Breast epithelium (tissue), 4 donors: Measurements from ENCODE around the gene RASAL3. TPM values are rescaled to one million over a fixed set of nuclear protein-coding genes. Genes with fewer than 3 reads are reported as not detected.

Experiments
- DNase-seq, 2 donors: peaks; one replicate each; pipeline ENCODE4 v3.0.0-alpha.2; 2019; ENCODE audit warnings: low spot score in 2 of 2
- H3K27ac ChIP-seq, 2 donors: fragments of 200-600 bp; sonication (generic) in 1 of 2; one replicate each; pipeline ENCODE4 v1.5.1; 2016 to 2019; ENCODE audit warnings: mild to moderate bottlenecking in 1 of 2
- H3K27me3 ChIP-seq, 2 donors: fragments of 200-600 bp; sonication (generic) in 1 of 2; one replicate each; pipeline versions ENCODE4 v1.5.1 to v1.6.0; 2017 to 2019; ENCODE audit warnings: control low read depth in 1 of 2, mild to moderate bottlenecking in 1 of 2
- H3K36me3 ChIP-seq: fragments of 200-600 bp; one replicate; pipeline ENCODE4 v1.5.1; 2019
- H3K4me1 ChIP-seq, 2 donors: fragments of 200-600 bp; sonication (generic); one replicate each; pipeline ENCODE4 v1.5.1; 2016 to 2019; ENCODE audit warnings: control low read depth in 1 of 2
- H3K4me3 ChIP-seq, 3 donors: fragments of 200-600 bp; sonication (generic); 1 replicate in 2 of 3; 2 replicates in 1 of 3; pipeline ENCODE4 v1.5.1; 2016 to 2019; ENCODE audit warnings: mild to moderate bottlenecking in 3 of 3, moderate library complexity in 2 of 3
- H3K9me3 ChIP-seq, 2 donors: fragments of 200-600 bp; sonication (generic) in 1 of 2; one replicate each; pipeline ENCODE4 v1.5.1; 2016 to 2019; ENCODE audit warnings: control low read depth in 1 of 2
- POLR2A ChIP-seq: fragments of 450-650 bp; IDR thresholded peaks from one replicate; pipeline ENCODE4 v1.6.1; 2016; ENCODE audit warnings: antibody characterized with exemption, mild to moderate bottlenecking, moderate library complexity
- POLR2AphosphoS5 ChIP-seq, 3 donors: sonication (generic); formaldehyde crosslinking; IDR thresholded peaks; one replicate each; pipeline ENCODE4 v1.6.1; 2017; ENCODE audit warnings: antibody characterized with exemption in 3 of 3
- intact Hi-C: fragments of 100-400 bp; cut with DNase I; formaldehyde crosslinking; loops from one replicate; pipeline ENCODE4 v1.15.1; 2023; ENCODE audit warnings: low total_unique reads
- total RNA-seq, 3 donors: library from RNA; depleted of rRNA; stranded (reverse); fragments of >200 nt; gene quantifications; one replicate each; pipeline ENCODE4 v1.1.0, GENCODE V29; 2016
- TF ChIP-seq, protein P1 (sequence below), 3 donors: fragments of 450-650 bp; IDR thresholded peaks; one replicate each; pipeline ENCODE4 v1.5.1; 2016 to 2017; ENCODE audit warnings: antibody characterized with exemption in 3 of 3, mild to moderate bottlenecking in 3 of 3, moderate library complexity in 3 of 3

The RASAL3 gene
- total RNA-seq, 3 donors from 2014 or later = 1.8 to 5.9 (median 3.4) TPM

DNA sequence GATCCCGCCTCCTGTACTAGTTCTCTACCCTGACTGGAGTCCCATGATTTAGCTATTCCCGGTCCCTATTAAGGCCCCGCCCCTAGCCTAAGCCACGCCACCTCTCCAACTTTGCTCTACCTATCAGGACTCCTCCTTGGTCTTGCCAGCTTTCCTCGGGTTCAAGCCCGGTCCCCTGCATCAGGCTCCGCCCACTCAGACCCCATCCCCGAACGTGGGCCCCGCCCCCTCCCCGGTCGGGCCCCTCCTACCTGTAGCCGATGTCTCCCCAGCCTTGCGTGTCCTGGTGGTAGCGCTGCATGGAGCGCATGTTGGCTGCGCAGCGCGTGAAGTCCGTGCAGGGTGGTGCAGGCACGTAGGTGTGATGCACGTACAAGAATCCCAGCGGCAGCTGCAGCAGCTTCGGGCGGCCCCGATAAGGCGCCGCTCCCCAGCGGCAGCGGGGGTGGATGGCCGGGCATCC, 7.3 kb upstream of the RASAL3 start:
- H3K27me3 ChIP-seq = peaks cover 3 to 30% of the 10 kb centered on the region in 2 donors
- H3K27ac ChIP-seq = no peak overlapping the region
- DNase-seq = peak in 1 of 2 donors; percentile 47
- no peak overlapping the region for H3K4me3 ChIP-seq
- intact Hi-C loops = no loop called here
- H3K9me3 ChIP-seq = no peaks in the 10 kb centered on the region
- H3K4me1 ChIP-seq = no peaks in the 10 kb centered on the region
- no peaks in the 10 kb centered on the region for H3K36me3 ChIP-seq
- TF ChIP-seq POLR2A (no peak), POLR2AphosphoS5 (IDR thresholded peaks at IDR 0.05) (no peak)
- TF ChIP-seq, protein P1, sequence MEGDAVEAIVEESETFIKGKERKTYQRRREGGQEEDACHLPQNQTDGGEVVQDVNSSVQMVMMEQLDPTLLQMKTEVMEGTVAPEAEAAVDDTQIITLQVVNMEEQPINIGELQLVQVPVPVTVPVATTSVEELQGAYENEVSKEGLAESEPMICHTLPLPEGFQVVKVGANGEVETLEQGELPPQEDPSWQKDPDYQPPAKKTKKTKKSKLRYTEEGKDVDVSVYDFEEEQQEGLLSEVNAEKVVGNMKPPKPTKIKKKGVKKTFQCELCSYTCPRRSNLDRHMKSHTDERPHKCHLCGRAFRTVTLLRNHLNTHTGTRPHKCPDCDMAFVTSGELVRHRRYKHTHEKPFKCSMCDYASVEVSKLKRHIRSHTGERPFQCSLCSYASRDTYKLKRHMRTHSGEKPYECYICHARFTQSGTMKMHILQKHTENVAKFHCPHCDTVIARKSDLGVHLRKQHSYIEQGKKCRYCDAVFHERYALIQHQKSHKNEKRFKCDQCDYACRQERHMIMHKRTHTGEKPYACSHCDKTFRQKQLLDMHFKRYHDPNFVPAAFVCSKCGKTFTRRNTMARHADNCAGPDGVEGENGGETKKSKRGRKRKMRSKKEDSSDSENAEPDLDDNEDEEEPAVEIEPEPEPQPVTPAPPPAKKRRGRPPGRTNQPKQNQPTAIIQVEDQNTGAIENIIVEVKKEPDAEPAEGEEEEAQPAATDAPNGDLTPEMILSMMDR (IDR thresholded peaks at IDR 0.05) = no peak

DNA sequence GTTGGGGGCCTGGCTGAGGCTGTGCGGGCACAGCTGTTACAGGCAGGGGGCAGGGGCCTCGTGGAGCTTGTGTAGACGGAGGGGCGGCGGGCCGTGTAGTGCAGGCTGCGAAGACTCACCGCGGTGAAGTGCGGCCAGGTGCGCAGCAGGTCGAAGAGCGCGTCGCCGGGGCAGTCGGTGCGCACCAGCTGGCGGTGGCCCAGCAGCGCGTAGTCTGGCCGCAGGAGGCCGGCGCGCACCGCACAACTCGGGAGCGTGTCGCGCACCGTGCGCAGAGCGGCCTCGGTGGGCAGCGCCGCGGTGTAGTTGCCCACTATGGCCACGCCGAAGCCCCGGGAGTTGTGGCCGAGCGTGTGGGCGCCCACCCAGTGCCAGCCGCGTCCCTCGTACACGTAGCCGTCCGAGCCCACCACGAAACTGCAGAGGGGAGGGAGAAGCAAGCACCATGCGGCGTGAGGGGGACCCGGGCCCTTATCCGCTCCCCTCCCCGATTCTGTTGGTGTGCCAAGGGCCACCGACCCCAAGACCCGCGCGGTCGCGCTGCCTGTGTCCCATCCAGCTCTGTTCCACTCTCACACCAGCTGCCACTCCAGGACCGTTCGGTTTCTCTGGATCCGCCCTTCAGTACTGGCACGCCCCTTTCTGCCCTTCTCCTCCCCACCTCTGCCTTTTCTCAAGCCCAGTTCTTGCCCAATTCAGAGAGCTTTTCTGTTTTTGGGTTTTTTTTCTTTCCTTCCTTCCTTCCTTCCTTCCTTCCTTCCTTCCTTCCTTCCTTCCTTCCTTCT, 5.4 kb upstream of the RASAL3 start:
- no peak overlapping the region for H3K27ac ChIP-seq
- H3K27me3 ChIP-seq = peaks cover 3 to 34% of the 10 kb centered on the region in 2 donors
- no peak for DNase-seq
- peak overlapping the region; percentile 28 to 63 (median 38) for H3K4me3 ChIP-seq
- no peaks in the 10 kb centered on the region for H3K4me1 ChIP-seq
- no peaks in the 10 kb centered on the region for H3K9me3 ChIP-seq
- intact Hi-C loops = no loop called here
- no peaks in the 10 kb centered on the region for H3K36me3 ChIP-seq
- TF ChIP-seq POLR2AphosphoS5 (IDR thresholded peaks at IDR 0.05) (no peak), POLR2A (no peak)
- TF ChIP-seq, protein P1 (IDR thresholded peaks at IDR 0.05) = no peak

DNA sequence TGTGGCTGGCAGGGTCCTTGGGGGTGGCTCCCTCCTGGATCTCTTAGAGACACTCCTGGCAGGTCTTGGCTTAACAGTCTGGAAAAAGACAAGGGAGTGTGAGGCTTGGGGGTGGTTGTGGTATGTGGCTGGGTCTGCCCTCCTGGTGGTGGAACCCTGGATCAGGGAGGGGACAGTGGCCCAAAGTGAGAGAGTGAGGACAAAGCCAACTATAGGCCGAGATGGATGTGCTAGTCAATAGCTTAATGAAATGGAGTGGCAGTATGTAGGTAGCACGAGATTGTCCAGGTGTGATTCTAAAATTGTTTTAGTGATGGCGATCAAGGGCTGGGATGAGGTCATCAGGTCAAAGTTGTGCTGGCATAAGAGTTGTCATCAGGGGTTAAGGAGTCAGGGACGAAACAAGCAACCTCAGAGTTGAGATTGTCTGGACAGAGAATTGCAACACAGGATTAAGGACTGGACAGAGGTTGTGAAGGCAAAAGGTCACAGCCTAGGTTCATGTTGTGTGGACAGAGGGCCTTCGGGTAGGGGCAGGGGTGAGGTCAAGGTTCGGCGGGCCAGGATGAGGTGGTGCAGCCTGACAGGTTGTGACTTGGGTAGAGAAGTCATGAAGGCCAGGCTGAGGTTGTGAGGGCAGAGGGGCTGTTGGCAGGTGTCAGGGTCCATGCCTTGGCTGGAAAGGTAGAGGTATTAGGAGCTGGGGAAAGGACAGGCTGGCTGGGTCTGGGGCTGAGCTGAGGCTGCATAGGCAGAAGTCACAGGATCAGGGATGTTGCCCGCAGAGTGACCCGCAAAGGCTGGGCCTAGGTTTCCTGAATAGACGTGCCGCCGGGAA, 4.5 kb upstream of the RASAL3 start:
- DNase-seq = no peak
- Histone ChIP-seq H3K4me1 (no peaks in the 10 kb centered on the region), H3K4me3 (peak overlapping the region in 1 of 3 donors; percentile 63), H3K27ac (no peak overlapping the region), H3K27me3 (peaks cover 3 to 39% of the 10 kb centered on the region in 2 donors), H3K9me3 (no peaks in the 10 kb centered on the region), H3K36me3 (no peaks in the 10 kb centered on the region)
- intact Hi-C loops = no loop called here
- no peak for TF ChIP-seq POLR2A

DNA sequence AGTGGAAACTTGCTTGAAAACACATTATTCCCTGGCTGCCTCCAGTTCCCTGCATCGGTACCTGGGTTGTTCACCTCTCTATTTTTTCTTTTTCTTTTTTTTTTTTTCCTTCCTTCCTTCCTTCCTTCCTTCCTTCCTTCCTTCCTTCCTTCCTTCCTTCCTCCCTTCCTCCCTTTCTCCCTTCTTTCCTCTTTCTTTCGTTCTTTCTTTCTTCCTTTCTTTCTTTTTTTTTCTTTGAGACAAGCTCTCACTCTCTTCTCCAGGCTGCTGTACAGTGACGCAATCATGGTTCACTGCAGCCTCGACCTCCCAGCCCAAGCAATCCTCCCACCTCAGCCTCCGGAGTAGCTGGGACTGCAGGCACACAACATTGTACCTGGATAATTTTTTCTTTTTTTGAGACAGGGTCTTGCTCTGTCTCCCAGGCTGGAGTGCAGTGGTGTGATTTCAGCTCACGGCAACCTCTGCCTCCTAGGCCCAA, 3.4 kb upstream of the RASAL3 start:
- Histone ChIP-seq H3K27ac (no peak overlapping the region), H3K27me3 (peaks cover 3 to 39% of the 10 kb centered on the region in 2 donors), H3K4me3 (no peak overlapping the region), H3K36me3 (no peaks in the 10 kb centered on the region), H3K9me3 (no peaks in the 10 kb centered on the region), H3K4me1 (no peaks in the 10 kb centered on the region)
- DNase-seq = no peak
- TF ChIP-seq POLR2A (no peak), POLR2AphosphoS5 (IDR thresholded peaks at IDR 0.05) (no peak)
- TF ChIP-seq, protein P1 (IDR thresholded peaks at IDR 0.05) = no peak
- intact Hi-C loops = no loop called here

DNA sequence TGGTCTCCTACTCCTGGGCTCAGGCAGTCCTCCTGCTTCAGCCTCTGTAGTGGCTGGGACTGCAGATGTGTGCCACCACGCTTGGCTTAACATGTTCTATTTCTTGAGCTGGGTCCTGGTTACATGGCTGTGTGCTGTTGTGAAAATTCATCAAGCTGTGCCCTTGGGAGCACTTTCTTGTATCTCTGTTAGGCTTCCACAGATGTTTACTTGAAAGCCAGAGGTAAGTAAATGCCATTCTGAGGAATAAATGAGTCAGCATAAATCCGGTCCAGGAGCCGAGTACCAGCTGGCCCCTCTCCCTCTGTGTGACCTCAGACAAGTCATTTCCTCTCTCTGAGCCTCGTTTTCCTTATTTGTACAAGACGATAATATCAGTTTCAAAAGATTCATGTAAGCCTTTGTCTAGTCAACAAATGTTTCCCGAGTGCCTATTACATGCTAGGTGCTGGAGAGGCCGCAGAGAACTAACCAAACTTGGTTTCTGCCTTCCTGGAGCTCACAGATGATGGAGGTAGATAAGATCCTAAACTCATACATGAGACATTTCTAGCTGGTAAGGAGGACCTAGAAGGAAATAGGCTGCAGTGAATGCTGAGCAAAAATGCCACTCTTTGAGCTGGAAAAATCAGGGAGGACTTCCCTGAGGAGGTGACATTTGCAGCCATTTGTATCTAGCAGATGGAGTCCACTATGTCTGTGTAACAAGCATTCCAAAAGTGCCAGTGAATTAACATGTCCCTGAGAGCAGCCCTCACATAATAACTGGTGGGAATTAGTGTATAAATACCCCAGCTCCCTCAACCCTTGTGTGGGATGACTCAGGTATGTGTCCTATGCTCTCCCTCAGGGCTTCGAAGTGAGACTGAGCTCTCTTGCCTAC, 2.7 kb upstream of the RASAL3 start:
- no peaks in the 10 kb centered on the region for H3K36me3 ChIP-seq
- H3K9me3 ChIP-seq = no peaks in the 10 kb centered on the region
- no peak for DNase-seq
- no peak overlapping the region for H3K4me3 ChIP-seq
- TF ChIP-seq POLR2A (no peak), POLR2AphosphoS5 (IDR thresholded peaks at IDR 0.05) (no peak)
- TF ChIP-seq, protein P1 (IDR thresholded peaks at IDR 0.05) = no peak
- H3K4me1 ChIP-seq = no peaks in the 10 kb centered on the region
- peak overlapping the region in 1 of 2 donors; percentile 19 for H3K27ac ChIP-seq
- peaks cover 3 to 39% of the 10 kb centered on the region in 2 donors for H3K27me3 ChIP-seq
- intact Hi-C loops = no loop called here
